ENCODE measurements around the gene HK1. TPM values are rescaled to one million over a fixed set of nuclear protein-coding genes. Genes with fewer than 3 reads are reported as not detected.

The HK1 gene
- 58.3 TPM for total RNA-seq

DNA sequence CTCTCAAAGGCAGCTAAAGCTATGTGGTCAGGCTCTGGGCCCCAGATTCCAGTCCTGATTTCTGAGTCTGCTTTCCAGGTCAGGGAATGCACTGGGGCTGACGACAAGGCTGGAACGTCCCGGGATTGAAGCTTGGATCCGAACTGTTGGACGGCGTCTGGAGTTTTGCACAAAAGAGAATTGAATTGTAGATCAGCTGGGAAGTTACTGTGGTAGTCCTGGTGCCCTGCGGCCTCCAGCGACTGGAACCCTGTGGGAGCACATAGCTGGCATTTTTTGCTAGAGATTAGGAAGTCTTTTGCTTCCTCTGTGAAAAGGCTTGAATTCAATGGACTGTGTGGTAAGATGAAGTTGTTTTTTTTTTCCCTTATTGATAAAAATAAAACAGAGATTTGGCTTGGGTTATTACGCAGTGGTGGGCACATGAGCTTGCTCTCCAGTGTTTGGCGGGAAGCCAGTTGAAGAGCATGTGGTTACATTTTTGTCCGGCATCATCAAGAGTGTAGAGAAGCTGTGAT is at the start of gene HK1:
Gene HK1, plus strand, starts transcription at position 51 of the 518 bp plus-strand sequence.
- peak; percentile 53 for ATAC-seq

DNA sequence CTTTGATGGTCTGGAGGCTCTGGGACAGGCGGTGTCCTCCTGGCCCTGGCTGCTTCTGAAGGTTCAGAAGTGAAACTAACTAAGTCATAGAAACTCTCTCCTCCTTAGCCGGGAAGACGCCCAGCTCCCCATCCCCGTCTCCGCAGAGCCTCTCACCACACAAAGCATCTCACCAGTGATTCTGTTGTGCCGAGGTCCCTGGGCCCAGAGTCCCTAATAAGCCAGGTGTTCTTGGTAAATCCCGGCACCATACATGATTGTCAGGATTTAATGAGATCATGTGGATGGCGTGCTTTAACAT is 48.7 kb upstream of the HK1 start:
- DNase-seq (ENCODE audit: low spot score) (no peak), ATAC-seq (no peak)
- intact Hi-C loops (cut with DNase I): no loop called here

More for the DNA sequence above, at the start of gene HK1:
- no peak for DNase-seq (ENCODE audit: low spot score)
- intact Hi-C loops (cut with DNase I): no loop called here

GRCh38 chr10:69230128-69230527 is 48.2 kb upstream of the HK1 start:
- ATAC-seq (no peak), DNase-seq (ENCODE audit: low spot score) (no peak)
- intact Hi-C loops (cut with DNase I): no loop called here

- DNase-seq (ENCODE audit: low spot score): no peak
- intact Hi-C loops (cut with DNase I): no loop called here
- no peak for ATAC-seq
Observed at GRCh38 chr10:69232252-69232651, 46.0 kb upstream of the HK1 start.

- DNase-seq (ENCODE audit: low spot score): no peak
- no peak for ATAC-seq
- intact Hi-C loops (cut with DNase I): no loop called here
Observed at GRCh38 chr10:69232736-69233480, 45.4 kb upstream of the HK1 start.

DNA sequence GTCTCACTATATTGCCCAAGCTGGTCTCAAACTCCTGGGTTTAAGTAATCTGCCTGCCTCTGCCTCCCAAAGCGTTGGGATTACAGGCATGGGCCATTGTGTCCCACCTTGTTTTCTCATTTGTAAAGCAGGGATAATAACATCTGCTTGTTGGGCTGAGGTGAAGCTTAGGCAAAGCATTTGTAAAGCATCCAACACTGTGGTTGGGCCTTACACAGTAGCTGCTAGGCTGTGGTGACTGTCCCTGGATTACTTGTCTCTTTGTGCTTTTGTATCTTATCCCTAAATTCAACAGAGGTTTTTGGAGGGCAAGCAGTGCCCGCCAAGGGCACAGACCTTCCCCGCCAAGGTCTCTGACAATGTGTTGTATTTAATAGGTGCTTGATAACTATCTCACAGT is 43.8 kb upstream of the HK1 start:
- DNase-seq (ENCODE audit: low spot score) (no peak), ATAC-seq (no peak)
- intact Hi-C loops (cut with DNase I): no loop called here

DNA sequence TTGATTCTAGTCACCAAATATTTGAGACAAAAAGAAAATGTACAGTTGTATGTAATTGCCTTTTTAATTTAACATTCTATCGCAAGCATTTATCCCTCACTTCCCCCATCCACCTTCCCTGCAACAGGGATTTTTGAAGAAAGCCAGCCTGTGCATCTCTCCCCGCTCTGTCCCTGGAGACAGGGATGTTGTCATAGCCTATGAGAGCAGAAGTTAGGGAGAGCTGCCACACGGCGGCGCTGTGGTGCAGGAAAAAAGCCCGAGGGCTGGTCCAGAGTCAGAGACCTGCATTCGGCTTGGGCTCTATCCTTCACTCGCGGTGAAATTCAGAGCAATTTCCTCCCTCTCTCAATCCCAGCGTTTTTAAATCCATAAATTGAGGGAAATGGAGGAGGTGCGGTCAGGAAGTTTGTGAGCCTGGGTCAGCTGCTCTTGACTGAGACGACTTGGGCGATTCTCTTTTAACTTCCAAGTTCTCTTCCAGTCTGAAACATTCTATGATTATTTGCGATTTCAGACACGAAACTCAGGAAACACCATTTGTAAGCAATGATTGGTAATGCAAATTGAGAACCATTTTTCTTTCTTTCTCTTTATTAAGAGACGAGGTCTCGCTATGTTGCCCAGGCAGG is 40.7 kb upstream of the HK1 start:
- intact Hi-C loops (cut with DNase I): loop anchor here (2.0 kb wide), 1 partner anchor 155 kb away; no protein-coding TSS in a partner anchor
- DNase-seq (ENCODE audit: low spot score): peak; percentile 94
- ATAC-seq: peak; percentile 97

DNA sequence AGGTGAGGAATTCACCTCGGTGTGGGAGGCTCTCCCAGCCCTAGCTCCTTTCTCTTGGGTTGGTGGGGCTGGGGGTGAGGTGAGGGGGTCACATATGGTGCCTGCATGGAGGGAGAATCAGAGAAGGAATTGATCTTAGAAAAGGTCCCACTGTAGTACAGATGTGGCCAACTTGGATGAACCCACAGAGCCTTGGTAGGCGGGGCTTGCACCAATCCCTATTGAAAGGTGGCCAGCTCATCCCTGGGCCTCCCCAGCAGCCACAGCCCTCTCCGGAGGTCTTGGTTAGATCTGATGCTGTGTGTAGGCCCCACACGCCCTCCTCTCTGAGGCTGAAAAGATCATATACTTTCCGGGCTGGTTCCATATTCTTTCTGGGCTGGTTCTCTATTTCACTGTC is 39.2 kb upstream of the HK1 start:
- DNase-seq (ENCODE audit: low spot score) (no peak), ATAC-seq (no peak)
- intact Hi-C loops (cut with DNase I): loop anchor here (2.0 kb wide), 1 partner anchor 154 kb away; no protein-coding TSS in a partner anchor

- ATAC-seq (peak; percentile 5), DNase-seq (ENCODE audit: low spot score) (no peak)
- intact Hi-C loops (cut with DNase I): loop anchor here (2.0 kb wide), 1 partner anchor 153 kb away; no protein-coding TSS in a partner anchor
Observed at GRCh38 chr10:69239816-69240434, 38.4 kb upstream of the HK1 start.

GRCh38 chr10:69240455-69240854 is 37.8 kb upstream of the HK1 start:
- DNase-seq (ENCODE audit: low spot score): no peak
- ATAC-seq: no peak
- intact Hi-C loops (cut with DNase I): no loop called here

GRCh38 chr10:69241575-69241974 is 36.7 kb upstream of the HK1 start:
- DNase-seq (ENCODE audit: low spot score): no peak
- ATAC-seq: no peak
- intact Hi-C loops (cut with DNase I): no loop called here

- intact Hi-C loops (cut with DNase I): no loop called here
- DNase-seq (ENCODE audit: low spot score): no peak
- ATAC-seq: no peak
Observed at GRCh38 chr10:69242040-69242851, 36.0 kb upstream of the HK1 start.

DNA sequence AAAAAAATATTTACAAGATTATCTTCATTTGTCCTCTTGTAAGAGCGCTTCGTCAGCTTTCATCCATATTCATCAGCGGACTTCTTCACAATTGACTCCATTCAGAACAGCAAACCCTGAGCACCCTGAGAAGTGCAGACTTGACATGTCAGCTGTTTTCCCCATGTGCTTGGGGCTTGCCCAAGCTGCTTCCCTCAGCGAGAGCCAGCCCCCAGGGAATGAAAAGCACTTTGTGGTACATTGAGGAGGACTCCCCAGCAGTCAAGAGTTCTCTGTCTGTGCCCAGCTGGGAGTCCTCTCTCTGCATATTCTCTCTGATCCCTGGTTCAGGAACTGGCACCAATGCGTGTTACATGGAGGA is 35.5 kb upstream of the HK1 start:
- intact Hi-C loops (cut with DNase I): no loop called here
- ATAC-seq (peak; percentile 71), DNase-seq (ENCODE audit: low spot score) (no peak)

DNA sequence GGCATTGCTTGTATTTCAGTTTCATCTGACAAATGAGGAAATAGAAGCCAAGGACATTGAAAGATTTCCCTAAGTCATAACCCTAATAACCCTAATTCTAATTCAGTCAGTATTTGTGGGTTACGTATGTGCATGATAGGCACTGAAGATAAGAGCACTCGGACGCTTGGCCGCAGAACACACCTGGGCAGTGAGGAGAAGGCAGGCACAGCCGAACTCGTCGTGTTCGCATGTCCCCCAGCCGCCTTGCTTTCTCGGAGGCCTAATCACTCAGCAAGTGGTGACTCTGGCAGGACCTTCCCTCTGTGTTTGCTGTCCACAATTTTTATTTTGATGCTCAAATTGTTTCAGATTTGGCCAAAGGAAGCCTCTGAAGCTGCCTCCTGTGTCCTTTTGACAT is 34.5 kb upstream of the HK1 start:
- no peak for ATAC-seq
- intact Hi-C loops (cut with DNase I): loop anchor here (2.0 kb wide), 1 partner anchor 75 kb away; no protein-coding TSS in a partner anchor

DNA sequence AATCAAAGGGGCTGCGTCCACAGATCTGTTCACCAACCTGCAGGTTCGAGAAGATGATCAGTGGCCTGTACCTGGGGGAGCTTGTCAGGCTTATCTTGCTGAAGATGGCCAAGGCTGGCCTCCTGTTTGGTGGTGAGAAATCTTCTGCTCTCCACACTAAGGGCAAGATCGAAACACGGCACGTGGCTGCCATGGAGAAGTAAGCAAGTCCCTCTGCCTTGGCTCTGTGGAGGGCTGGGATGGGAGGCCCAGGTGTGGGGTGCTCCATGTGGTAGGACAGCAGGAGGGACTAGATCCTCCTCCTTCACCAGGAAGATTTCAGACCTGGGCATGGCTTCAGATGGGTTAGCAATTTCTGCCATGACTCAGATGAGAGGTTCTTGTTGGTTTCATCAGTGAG is 32.3 kb upstream of the HK1 start:
- no peak for ATAC-seq
- DNase-seq (ENCODE audit: low spot score): no peak
- intact Hi-C loops (cut with DNase I): no loop called here

More for the DNA sequence above, 34.5 kb upstream of the HK1 start:
- no peak for DNase-seq (ENCODE audit: low spot score)

GRCh38 chr10:69246581-69247312 is 31.5 kb upstream of the HK1 start:
- no peak for DNase-seq (ENCODE audit: low spot score)
- no peak for ATAC-seq
- intact Hi-C loops (cut with DNase I): no loop called here

- DNase-seq (ENCODE audit: low spot score): no peak
- ATAC-seq: no peak
- intact Hi-C loops (cut with DNase I): no loop called here
Observed at GRCh38 chr10:69247313-69247710, 31.0 kb upstream of the HK1 start.

DNA sequence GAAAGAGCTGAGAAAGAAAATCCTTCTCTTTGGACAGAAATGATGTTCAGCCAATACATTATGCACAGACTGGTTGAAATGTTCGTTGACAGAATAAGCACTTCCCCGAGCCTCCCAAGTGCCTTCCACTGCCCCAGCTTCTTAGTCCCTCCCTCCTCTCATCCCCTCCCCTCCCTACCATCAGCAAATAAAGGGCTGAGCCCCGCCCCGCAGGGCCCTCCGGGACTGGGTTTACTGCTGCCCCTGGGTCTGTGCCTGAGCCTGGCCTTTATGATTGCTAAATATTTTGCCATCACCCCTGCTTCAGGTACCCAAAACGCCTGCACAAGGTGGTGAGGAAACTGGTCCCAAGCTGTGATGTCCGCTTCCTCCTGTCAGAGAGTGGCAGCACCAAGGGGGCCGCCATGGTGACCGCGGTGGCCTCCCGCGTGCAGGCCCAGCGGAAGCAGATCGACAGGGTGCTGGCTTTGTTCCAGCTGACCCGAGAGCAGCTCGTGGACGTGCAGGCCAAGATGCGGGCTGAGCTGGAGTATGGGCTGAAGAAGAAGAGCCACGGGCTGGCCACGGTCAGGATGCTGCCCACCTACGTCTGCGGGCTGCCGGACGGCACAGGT is 30.1 kb upstream of the HK1 start:
- DNase-seq (ENCODE audit: low spot score) (no peak), ATAC-seq (no peak)
- intact Hi-C loops (cut with DNase I): no loop called here
